ENCODE measurements around the gene GIMAP8.
A peak's percentile ranks its signal among the peaks of the same experiment; 100 is the strongest.
"Not testable (repeated sequence)": the region's sequence is repeated elsewhere in the genome, so short reads cannot be mapped to it uniquely, and the experiment has no call there.

GIMAP8 gene

DNA sequence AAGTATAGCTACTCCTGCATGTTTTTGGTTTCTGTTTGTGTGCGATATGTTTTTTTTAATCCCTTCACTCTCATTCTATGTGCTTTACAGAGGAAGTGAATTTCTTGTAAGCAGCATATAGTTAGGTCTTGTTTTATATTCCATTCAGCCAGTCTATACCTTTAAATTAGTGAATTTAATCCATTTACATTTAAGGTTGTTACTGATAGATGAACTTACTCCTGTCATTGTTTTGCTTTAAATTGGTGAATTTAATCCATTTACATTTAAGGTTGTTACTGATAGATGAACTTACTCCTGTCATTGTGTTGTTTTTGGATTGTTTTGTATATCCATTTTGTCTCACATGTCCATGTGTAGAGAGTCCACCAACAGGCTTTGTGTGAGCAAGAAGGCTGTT, 11.1 kb downstream of the GIMAP8 start:
- no peak for DNase-seq (ENCODE audit: extremely low read depth in 1 of 2, low read depth in 1 of 2)

DNA sequence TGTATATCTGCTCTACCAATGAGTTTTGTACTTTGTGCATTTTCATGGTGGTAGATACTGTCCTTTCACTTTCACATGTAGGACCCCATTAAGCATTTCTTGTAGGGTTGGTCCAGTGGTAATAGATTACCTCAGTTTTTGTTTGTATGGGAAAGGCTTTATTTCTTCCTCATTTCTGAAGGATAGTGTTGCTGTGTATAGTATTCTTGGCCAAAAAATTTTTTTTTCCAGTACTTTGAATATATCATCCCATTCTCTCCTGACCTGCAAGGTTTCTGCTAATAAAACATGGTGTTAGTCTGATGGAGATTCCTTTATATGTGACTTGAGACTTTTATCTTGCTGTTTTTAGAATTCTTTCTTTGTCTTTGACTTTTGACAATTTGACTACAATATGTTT, 12.0 kb downstream of the GIMAP8 start:
- DNase-seq (ENCODE audit: extremely low read depth in 1 of 2, low read depth in 1 of 2), result no peak

DNA sequence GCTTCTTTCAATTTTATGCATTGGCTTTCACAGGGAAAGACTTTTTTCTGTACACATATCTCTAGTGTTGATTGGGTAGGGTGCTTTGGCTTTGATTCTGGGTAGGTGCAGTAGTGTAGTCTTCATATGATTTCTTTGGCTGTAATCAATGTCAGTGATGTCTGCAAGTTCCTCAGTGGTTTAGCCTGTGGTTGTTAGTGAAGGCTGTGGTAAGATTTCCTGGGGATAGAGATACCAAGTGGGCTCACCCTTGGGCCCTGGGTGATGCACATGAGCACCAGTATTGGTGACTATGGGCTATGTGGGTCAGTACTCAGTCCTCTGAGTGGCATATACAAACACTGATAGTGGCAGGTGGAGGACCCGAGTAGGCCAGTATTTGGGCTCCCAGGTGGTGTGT, 13.0 kb downstream of the GIMAP8 start:
- no peak for DNase-seq (ENCODE audit: extremely low read depth in 1 of 2, low read depth in 1 of 2)

DNA sequence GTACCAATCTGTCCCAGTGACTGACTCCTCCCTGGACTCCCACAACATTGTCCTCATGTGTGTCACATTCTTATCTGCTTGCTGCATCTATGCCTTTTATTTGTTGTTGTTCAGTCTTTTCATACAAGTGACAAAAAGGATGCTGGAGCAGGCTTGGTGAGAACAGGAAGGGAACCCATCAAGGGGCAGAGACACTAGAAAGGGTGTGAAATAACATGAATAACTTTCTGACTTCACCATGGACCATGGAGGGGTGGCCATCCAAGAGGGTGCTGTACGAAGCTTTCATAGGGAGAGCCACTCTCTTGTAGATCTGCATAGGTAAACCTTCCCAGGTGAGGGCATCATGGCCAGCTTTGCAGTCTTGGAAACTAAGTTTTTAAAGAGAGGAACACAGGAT, 14.5 kb downstream of the GIMAP8 start:
- no peak for DNase-seq (ENCODE audit: extremely low read depth in 1 of 2, low read depth in 1 of 2)

DNA sequence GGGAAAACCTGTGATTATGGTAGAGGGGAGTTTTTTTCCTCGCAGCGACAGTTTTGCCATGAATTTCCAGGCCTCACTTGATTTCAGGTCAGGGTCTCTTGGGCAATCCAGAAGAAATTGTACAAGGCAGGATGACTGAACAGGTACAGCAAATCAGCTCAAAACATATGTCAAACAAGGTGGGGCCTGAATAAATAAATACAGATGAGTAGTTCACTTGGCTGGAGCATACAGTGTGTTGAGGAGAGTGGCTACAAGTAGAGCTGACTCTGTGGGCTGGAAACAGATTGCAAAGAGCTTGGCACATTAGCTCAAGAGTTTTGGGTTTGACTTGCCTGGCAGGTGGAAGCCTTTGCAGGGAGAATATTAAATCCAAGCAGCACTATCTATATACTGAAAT, 15.0 kb downstream of the GIMAP8 start:
- DNase-seq (ENCODE audit: extremely low read depth in 1 of 2, low read depth in 1 of 2), result no peak

DNA sequence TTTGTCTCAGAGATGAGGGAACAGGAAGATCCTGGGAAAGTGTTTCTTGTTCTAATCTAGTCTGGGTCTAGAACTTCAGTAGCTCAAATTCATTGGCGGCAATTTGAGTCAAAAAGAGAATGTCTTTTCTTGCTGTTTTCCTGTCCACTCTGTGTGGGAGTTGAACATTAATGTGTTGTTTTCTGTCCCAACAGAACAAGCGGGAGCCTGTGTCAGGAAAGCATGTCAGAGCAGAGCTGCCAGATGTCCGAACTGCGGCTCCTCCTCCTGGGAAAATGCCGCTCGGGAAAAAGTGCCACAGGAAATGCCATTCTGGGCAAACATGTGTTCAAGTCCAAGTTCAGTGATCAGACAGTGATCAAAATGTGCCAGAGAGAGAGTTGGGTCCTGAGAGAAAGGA, 16.0 kb downstream of the GIMAP8 start:
- no peak for DNase-seq (ENCODE audit: extremely low read depth in 1 of 2, low read depth in 1 of 2)

DNA sequence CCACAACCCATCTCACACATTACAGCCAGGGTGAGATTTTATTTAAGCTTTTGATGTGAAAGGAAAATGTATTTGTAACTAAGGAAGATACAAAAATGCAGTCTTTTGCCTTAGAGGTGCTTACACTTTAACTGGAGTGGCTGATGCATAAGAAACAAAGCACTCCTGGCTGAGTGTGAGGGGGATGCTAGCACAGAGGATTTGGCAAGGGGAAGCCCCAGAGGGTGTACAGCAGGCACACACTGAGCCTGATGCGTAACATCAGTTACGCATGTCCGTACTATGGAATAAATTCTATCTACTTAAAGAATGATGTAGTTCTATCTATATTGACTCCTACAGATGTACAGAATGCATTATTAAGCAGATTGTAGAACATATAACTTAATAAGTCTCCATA, 17.8 kb downstream of the GIMAP8 start:
- DNase-seq (ENCODE audit: extremely low read depth in 1 of 2, low read depth in 1 of 2), result no peak

DNA sequence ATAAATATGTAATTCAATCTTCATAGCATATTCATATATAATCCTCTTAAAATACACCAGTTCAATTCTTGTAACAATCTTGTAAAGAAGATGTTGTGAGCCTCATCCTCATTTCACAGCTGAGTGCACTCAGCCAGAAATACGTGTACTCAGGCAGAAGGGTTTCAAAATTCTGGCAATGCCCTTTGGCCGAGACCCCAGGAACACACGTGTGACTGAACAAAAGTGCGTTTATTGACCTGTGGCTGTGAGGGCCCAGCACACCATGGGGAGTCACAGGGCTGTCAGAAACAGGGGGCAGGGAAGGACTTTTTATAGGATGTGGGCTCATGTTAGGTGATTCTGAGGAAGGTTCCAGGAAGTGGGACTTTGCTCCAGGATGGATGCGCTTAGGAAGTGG, 21.5 kb downstream of the GIMAP8 start:
- no peak for DNase-seq (ENCODE audit: extremely low read depth in 1 of 2, low read depth in 1 of 2)

DNA sequence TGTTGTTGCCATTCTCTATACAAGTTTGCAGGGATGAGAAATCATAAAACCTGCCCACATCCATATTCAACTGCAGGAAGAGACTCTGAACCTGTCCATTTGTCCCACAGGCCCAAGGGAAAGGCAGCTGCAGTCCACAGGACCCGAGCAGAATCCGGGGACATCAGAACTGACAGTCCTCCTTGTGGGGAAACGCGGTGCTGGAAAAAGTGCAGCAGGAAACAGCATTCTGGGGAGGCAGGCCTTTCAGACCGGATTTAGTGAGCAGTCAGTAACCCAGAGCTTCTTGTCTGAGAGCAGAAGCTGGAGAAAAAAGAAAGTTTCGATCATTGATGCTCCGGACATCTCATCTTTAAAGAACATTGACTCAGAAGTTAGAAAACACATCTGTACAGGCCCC, 23.5 kb downstream of the GIMAP8 start:
- DNase-seq (ENCODE audit: extremely low read depth in 1 of 2, low read depth in 1 of 2), result no peak

DNA sequence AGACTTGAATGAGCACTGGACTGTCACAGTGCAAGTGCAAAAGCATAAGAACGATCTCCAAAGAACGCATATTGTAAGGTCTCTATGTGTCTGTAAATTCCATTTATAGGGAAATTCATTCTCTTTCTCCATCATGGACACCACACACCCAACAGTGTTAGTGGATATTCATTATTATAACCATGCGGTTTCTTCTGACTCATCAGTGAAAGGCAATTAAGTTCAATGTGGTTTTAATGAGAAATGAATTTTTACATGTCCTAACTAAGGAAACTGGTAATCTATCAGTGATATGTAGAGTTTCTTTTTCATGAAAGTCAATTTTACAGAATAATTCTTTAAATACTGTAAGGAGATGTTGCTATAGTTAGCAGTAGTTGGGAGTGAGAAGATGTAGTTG, 25.9 kb downstream of the GIMAP8 start:
- no peak for DNase-seq (ENCODE audit: extremely low read depth in 1 of 2, low read depth in 1 of 2)

DNA sequence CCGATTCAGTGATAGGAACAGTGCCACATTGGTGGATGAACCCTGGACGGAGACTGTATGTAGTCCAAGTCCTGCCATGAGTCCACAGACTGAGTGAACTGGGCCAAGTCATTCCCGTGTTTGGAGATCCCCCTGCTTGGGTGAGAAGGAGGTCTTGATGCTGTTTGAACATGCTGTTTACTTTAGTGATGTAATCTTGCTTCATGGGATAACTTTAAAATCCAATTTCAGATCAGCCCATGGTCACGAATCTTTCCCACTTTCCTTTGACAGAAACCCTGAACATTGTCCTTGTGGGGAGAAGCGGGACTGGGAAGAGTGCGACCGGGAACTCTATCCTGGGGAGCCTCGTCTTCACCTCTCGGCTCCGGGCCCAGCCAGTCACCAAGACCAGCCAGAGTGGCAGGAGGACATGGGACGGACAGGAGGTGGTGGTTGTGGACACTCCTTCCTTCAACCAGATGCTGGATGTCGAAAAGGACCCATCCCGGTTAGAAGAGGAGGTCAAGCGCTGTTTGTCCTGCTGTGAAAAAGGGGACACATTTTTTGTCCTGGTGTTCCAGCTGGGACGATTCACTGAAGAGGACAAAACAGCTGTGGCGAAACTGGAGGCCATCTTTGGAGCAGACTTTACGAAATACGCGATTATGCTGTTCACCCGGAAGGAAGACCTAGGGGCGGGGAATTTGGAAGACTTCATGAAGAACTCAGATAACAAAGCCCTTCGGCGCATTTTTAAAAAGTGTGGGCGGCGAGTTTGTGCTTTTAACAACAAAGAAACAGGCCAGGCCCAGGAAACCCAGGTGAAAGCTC, 26.6 kb downstream of the GIMAP8 start:
- DNase-seq (ENCODE audit: extremely low read depth in 1 of 2, low read depth in 1 of 2), result peak in 1 of 2 donors; percentile 30

DNA sequence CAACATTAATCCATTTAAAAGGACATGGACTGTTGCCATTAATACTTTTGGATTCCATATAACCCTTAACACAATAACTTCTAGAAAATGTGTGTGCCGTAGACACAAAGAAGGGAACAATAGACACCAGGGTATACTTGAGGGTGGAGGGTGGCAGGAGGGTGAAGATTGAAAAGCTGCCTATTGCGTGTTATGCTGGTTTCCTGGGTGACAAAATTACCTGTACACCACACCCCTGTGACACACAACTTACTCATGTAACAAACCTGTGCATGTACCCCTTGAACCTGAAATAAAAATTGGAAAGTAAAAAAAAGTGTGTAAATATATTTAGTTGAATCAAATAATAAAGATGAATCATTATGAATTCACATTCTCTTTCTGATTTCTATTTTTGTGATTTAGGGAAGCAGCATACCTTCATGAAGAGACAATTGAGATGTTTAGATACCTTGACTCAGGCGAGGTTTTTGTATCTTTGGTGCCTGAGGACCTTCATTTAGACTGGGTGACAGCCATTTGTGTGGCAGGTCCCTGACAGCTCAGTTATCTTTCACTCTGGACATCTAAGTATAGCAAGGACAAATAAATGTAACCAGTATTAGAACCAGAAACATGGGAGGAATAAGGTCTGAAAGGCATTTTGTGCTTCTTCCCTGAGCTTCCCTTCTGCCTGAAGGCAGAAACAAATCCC, 28.7 kb downstream of the GIMAP8 start:
- DNase-seq (ENCODE audit: extremely low read depth in 1 of 2, low read depth in 1 of 2), result no peak

DNA sequence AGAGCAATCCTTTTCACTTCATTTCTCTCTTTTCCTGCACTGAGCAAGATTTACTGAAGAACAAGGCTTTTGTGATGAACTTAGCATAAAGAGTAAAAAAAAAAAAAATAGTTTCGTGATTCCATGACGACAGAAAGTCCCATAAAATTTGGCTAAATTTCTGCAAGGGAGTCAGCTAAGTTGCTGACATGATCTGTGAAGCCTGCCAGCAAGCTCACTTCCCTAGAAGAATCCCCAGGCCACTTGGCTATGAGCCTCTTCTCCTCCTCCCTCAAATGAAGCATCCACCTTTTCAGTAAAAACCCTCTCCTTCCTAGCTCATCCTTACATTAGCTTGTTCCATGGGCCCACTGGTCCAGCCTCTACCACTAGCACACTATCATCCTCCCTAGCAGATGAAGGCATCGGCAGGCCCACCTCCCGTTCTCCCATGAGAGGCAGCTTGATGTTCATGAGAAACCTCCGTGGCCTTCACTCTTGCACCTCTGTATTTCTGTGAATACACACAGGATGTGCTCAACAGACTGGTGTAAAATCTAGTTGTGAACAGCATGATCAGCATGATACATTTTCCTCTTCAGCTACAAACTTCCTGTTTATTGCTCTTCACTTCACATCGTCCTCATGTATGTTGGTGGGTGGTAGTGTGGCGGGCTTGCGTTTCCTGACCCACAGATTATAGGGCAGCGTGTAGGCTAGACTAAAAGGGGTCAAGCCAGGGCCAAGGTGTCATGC, 30.9 kb downstream of the GIMAP8 start:
- peak in 1 of 2 donors; percentile 15 for DNase-seq (ENCODE audit: extremely low read depth in 1 of 2, low read depth in 1 of 2)

DNA sequence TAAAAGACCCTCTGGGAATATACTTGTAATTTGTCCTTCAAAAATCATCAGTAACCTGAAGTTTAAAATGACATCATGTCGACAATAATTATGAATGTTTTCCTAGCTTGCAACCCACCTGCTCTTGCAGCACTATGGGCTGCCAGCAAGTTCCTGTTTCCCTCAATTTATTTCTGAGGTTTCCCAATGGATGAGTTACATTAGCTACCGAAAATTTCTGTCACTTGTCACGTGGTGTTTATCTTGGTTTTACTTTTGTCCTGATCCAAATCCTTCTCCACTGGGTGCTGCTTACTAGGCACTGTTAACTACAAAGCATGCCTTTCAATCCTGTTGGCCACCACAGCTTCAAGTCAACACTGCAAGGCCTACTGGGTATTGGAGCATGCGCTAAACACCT, 31.5 kb downstream of the GIMAP8 start:
- no peak for DNase-seq (ENCODE audit: extremely low read depth in 1 of 2, low read depth in 1 of 2)

DNA sequence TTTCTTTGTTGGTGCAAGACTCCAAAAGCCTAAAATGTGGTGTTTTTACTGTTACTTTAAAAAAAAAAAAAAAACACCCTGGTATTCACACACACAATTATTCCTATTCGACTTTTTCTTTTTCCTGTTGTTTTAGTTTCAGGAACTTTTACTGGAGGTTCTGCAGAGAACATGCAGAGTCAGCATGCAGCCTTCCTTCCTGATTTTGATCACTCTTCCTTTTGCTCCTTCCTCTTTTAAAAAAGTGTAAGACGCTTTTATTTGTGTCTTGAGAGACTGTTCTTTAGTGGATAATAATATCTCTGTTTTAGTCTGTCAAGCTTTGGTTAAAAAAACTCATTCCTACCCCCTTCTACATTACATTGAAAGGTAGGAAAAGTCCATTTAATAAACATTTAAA, 33.1 kb downstream of the GIMAP8 start:
- DNase-seq (ENCODE audit: extremely low read depth in 1 of 2, low read depth in 1 of 2), result not testable (repeated sequence)

DNA sequence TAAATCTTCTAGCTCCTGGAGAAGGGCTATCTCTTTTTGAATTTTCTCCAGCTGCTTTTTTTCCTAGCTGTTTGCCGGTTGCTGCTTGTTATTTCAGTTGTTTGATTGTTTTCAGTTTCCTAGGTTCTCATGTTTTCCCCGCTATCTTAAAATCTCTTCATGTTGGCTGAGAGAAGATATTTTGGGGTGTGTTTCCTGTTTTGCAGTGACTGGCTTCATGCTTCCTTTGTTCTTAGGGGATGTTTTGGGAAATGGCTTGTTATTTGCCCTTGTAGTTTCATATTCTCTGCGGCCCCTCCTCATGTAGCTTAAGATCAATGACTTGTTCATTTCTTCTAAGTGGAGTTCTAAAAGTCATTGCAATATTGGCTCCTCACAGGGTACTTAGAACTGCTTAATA, 33.6 kb downstream of the GIMAP8 start:
- DNase-seq (ENCODE audit: extremely low read depth in 1 of 2, low read depth in 1 of 2), result not testable (repeated sequence)

DNA sequence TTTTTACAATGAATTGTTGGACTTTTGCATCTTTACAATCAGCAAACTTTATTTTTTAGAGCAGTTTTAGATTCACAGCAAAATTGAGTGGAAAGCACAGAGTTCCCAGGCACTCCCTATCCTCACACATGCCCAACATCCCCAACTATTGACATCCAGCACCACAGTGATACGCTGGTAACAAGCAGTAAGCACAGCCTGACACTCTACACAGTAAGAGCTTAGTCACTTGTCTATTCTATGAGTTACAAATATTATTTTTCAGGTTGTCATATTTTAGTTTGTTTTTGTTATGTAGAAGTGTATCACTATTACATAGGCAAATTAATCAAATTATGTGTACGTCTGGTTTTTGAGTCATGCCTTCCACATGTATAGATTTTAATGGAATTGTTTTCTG, 37.2 kb downstream of the GIMAP8 start:
- no peak for DNase-seq (ENCODE audit: extremely low read depth in 1 of 2, low read depth in 1 of 2)

DNA sequence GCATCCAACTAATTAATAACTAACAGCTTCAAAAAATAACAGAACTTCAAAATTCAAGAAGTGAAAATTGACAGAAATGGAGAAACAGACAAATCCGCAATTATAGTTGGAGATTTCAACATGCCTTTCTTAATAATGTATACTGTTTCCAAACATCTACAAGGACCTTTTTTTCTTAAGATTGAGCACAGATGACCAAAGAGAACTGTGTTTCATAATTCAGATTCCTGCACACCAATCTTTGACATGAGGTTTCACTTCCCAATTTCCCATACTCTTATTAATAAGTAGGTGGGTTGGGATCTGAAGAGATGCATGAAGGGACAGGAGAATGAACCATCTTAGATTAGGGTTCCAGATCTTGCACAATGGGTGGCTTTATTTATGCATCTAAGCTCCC, 39.4 kb downstream of the GIMAP8 start:
- no peak for DNase-seq (ENCODE audit: extremely low read depth in 1 of 2, low read depth in 1 of 2)

DNA sequence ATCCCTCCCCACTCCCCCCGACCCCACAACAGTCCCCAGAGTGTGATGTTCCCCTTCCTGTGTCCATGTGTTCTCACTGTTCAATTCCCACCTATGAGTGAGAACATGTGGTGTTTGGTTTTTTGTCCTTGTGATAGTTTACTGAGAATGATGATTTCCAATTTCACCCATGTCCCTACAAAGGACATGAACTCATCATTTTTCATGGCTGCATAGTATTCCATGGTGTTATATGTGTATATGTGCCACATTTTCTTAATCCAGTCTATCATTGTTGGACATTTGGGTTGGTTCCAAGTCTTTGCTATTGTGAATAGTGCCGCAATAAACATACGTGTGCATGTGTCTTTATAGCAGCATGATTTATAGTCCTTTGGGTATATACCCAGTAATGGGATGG, 43.0 kb downstream of the GIMAP8 start:
- DNase-seq (ENCODE audit: extremely low read depth in 1 of 2, low read depth in 1 of 2), result not testable (repeated sequence)

DNA sequence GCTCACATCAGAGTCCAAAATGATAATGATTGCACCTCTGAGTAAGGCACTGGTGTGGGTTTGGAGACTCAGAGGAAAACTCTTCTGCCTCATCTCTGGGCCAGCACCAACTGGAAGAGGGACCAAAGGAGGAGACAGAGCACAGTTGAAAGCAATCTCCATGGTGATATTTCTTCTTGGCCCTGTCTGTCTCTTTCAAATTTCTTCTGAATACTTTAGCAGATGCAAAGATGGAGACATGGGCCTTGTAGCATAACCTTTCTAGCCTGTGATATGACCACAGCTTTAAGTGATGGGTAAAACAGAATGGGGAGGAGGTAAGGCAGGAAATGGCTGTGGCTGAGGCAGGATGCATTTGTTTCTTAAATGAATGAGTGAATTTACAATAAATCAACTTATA, 52.1 kb downstream of the GIMAP8 start:
- no peak for DNase-seq (ENCODE audit: extremely low read depth in 1 of 2, low read depth in 1 of 2)

DNA sequence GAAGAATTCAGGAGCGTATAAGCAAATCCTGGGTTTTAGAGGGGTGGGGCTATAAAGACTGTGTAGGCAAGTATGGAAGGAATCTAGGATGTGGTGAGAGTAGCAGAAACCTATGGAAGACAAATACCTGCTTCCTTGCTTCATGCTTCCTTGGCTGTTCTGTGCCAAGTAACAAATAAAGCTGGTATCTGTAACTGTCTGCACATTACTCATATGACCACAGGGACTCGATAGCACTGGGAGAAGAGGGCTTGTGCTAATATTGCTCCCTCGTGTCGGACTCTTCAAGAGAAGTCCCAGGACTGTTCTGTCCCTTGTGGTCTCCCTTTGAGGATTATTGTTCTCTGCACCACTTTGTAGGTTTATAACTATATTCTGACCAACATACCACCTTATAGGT, 52.7 kb downstream of the GIMAP8 start:
- no peak for DNase-seq (ENCODE audit: extremely low read depth in 1 of 2, low read depth in 1 of 2)

DNA sequence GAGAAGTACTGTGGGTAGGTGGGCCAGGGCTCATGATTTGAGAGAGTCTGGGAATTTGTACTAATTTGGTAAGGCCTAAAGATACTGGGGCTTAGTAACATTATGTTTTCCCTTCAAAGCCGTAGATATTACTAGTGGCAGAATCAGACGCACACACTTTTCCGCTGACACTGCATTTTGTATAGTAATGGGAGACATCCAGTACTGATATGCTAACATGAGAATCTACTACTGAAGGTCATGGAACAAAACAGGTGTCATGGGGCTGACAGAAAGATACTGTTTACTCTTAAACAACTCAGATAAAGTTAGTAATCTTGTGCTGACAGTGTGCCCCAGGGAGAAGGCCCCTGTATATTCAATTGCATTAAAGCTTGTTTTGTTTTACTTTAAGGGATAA, 53.2 kb downstream of the GIMAP8 start:
- no peak for DNase-seq (ENCODE audit: extremely low read depth in 1 of 2, low read depth in 1 of 2)
